ENCODE measurements around the gene ECI2.
"Not testable (repeated sequence)": the region's sequence is repeated elsewhere in the genome, so short reads cannot be mapped to it uniquely, and the experiment has no call there.

Gene ECI2

GRCh38 chr6:4124351-4124750 lies 11.0 kb downstream of the ECI2 start:
- H3K4me3 ChIP-seq (ENCODE audit: low read depth, low read length): no peak overlapping the region
- no peak for TF ChIP-seq CTCF (conservative IDR thresholded peaks at IDR 0.05; ENCODE audit: low read depth, low read length)
- no peak for DNase-seq (ENCODE audit: low read depth)

GRCh38 chr6:4115741-4116140 lies 19.6 kb downstream of the ECI2 start:
- no peak for TF ChIP-seq CTCF (conservative IDR thresholded peaks at IDR 0.05; ENCODE audit: low read depth, low read length)
- H3K4me3 ChIP-seq (ENCODE audit: low read depth, low read length): no peak overlapping the region
- DNase-seq (ENCODE audit: low read depth): no peak

- DNase-seq (ENCODE audit: low read depth): peak; percentile 74
- no peak overlapping the region for H3K4me3 ChIP-seq (ENCODE audit: low read depth, low read length)
- peak; percentile 25 for TF ChIP-seq CTCF (conservative IDR thresholded peaks at IDR 0.05; ENCODE audit: low read depth, low read length)
Measured at GRCh38 chr6:4114123-4114522, 21.3 kb downstream of the ECI2 start.

DNA sequence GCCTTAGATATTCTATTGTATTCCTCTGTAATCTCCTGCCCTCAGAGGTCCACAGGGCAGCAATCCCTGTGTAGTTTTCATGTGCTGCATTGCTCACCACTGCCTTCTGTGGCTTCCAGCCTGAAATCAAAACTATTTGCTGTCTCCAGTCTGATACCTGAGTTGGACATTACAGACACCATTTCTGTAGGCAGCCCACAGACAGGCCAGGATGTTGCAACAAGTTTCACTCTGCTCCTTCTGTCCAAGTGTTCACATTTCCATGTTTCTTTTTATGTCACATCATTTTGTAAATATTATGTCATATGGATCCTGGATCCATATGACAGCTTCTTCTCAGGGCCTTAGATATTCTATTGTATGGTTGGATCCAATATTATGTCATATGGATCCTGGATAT lies 21.7 kb downstream of the ECI2 start:
- peak; percentile 2 for TF ChIP-seq CTCF (conservative IDR thresholded peaks at IDR 0.05; ENCODE audit: low read depth, low read length)
- H3K4me3 ChIP-seq (ENCODE audit: low read depth, low read length): no peak overlapping the region

DNA sequence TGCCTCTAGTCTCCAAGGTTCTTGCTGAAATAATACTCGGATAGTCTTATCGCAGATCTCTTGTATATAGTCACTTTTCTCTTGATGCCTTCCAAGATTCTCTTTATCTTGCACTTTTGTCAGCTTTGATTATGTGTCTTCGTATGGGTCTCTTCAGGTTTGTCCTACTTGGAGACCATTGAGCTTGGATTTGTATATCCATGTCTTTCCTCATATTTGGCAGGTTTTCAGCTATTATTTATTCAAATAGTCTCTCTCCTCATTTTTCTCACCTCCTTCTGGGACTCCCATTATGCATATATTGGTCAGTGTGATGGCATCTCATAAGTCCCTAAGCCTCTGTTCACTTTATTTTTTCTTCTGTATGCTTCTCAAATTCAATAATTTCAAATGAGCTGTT lies 23.0 kb downstream of the ECI2 start:
- no peak for TF ChIP-seq CTCF (conservative IDR thresholded peaks at IDR 0.05; ENCODE audit: low read depth, low read length)
- no peak for DNase-seq (ENCODE audit: low read depth)
- no peak overlapping the region for H3K4me3 ChIP-seq (ENCODE audit: low read depth, low read length)

More for the DNA sequence above, 21.7 kb downstream of the ECI2 start:
- DNase-seq (ENCODE audit: low read depth): peak; percentile 65

- peak; percentile 96 for DNase-seq (ENCODE audit: low read depth)
- H3K4me3 ChIP-seq (ENCODE audit: low read depth, low read length): not testable (repeated sequence)
Measured at GRCh38 chr6:4109363-4109815, 26.0 kb downstream of the ECI2 start.

DNA sequence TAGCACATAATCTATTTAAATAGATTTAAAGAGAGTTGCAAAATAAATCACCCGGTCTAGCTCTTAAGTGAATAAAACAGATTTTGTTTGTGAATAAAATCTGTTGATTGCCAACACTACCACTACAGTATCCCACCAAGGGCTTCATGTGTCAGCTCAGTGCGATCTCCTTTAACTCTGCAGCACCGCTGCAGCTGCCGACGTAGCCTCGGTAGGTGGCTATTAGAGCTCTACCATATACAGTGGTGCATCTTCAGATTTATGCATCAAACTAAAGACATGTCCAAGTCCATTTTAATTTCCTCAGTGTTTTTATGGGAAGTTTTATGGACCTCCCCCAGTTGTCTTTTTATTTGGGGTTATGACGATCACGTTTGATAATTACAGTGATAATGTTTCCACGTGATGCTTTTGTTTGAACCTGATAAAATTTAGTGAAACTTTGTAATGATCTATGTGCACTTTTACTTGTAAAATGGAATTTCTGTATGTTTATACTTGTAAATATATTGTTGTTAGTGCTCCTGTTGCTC lies 26.7 kb downstream of the ECI2 start:
- no peak for TF ChIP-seq CTCF (conservative IDR thresholded peaks at IDR 0.05; ENCODE audit: low read depth, low read length)
- no peak for DNase-seq (ENCODE audit: low read depth)
- H3K4me3 ChIP-seq (ENCODE audit: low read depth, low read length): no peak overlapping the region

All from choroid plexus epithelial cell (primary cell).